RWPE1 (cell line): ENCODE measurements around the gene ZFYVE19.

Source experiments
- CTCF ChIA-PET: fragments of 350-600 bp; sonication (Branson Sonifier 250); formaldehyde crosslinking; extraction: SDS; loops from one replicate; lab custom pipeline; 2021; lab: Yijun Ruan, JAX
- POLR2A ChIA-PET: fragments of 400-600 bp; formaldehyde crosslinking; extraction: SDS; loops from one replicate; lab custom pipeline; 2020; ENCODE audit warnings: antibody characterized with exemption; ENCODE audit not compliant: low non-redundant PET; lab: Yijun Ruan, JAX
- DNase-seq: peaks from one replicate; pipeline ENCODE4 v3.0.0; 2012; ENCODE audit warnings: low spot score
- H3K27ac ChIP-seq: fragments of 450-650 bp; 2 replicates; pipeline ENCODE4 v1.5.1; 2017
- CTCF ChIP-seq: fragments of 450-650 bp; conservative IDR thresholded peaks from 2 replicates; pipeline ENCODE4 v1.5.1; 2017; ENCODE audit warnings: low read depth, mild to moderate bottlenecking

Gene ZFYVE19

DNA sequence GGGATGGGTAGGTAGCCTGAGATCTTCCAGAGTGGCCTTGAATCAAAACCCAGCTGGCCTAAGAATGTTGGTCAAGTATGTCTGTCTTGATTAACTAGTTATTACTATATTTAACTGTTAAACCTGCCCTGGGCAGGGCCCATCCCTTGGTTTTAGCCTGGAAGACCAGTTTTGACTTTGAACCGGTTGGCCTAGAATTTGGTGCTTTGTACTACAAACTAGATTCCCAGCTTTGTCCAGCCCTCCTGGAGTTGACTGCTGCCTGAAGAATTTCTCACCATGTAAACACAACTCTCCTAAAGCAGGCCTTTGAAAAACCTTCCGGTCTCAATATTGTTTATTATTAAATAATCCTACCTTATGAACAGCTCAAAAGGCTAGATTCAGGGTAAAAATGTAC, 21.1 kb upstream of the ZFYVE19 start:
- no peak overlapping the region for H3K27ac ChIP-seq
- ChIA-PET POLR2A (interaction anchor here (1.0 kb wide), 1 partner anchor 58 kb away, joined by 4 read pairs; the partner anchor contains the start of gene SPINT1), CTCF (interaction anchor here (0.5 to 2.1 kb wide), 6 partner anchors 15 to 117 kb away, joined by 3 to 7 read pairs (median 4); partner anchors contain the start of gene VPS18)
- no peak for TF ChIP-seq CTCF
- no peak for DNase-seq

GRCh38 chr15:40787344-40787841, 19.5 kb upstream of the ZFYVE19 start:
- ChIA-PET POLR2A (interaction anchor here (0.9 kb wide), 1 partner anchor 20 kb away, joined by 3 read pairs; no protein-coding TSS in a partner anchor), CTCF (interaction anchor here (0.6 to 1.6 kb wide), 2 partner anchors 10 to 466 kb away, joined by 3 to 4 read pairs; no protein-coding TSS in a partner anchor)
- H3K27ac ChIP-seq: peak overlapping the region; percentile 76
- DNase-seq: peak; percentile 93
- no peak for TF ChIP-seq CTCF

DNA sequence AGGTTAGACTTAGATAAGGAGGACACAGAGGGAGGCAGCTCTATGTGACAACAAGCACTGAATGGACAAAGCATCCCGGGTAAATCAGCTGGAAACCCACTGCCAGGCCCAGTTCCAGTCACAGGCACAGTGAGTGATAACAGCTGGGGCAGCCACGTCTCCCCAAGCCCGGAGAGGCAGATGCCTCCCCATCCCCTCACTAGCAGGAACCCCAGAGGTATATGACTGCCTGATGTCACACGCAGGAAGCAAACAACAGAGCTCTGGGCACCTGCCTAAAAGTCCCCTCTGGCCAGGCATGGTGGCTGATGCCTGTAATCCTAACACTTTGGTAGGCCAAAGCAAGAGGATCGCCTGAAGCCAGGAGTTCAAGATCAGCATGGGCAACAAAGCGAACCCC, 18.9 kb upstream of the ZFYVE19 start:
- ChIA-PET POLR2A (interaction anchor here (0.9 kb wide), 1 partner anchor 20 kb away, joined by 3 read pairs; no protein-coding TSS in a partner anchor), CTCF (interaction anchor here (0.6 to 1.6 kb wide), 2 partner anchors 11 to 467 kb away, joined by 3 to 4 read pairs; no protein-coding TSS in a partner anchor)
- DNase-seq: no peak
- no peak for TF ChIP-seq CTCF
- peak overlapping the region; percentile 76 for H3K27ac ChIP-seq

- ChIA-PET POLR2A (no interaction called here), CTCF (interaction anchor here (0.6 to 0.7 kb wide), 2 partner anchors 28 to 110 kb away, joined by 5 to 6 read pairs; no protein-coding TSS in a partner anchor)
- DNase-seq: no peak
- peak overlapping the region; percentile 76 for H3K27ac ChIP-seq
- TF ChIP-seq CTCF: no peak
These were observed 17.8 kb upstream of the ZFYVE19 start for GRCh38 chr15:40789119-40789518.

DNA sequence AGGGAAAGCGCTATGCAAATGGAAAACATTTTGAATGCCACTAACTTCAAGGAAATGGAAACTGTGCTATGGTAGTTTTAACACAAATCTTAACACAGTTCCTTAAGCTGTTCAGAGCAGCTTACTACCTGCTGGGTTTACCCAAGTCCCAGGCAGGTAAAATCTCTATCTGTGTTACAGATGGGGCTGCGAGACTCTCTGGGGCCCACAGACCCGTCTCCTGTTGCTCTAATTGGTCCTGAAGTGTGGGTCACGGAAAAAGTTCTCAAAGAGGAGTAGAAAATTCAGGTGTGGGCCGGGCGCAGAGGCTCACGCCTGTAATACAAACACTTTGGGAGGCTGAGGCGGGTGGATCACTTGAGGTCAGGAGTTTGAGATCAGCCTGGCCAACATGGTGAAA, 16.9 kb upstream of the ZFYVE19 start:
- no peak for DNase-seq
- no peak for TF ChIP-seq CTCF
- POLR2A ChIA-PET: no interaction called here
- H3K27ac ChIP-seq: peak overlapping the region; percentile 31; the same call in 1 of the 2 replicates
- CTCF ChIA-PET: no interaction called here

DNA sequence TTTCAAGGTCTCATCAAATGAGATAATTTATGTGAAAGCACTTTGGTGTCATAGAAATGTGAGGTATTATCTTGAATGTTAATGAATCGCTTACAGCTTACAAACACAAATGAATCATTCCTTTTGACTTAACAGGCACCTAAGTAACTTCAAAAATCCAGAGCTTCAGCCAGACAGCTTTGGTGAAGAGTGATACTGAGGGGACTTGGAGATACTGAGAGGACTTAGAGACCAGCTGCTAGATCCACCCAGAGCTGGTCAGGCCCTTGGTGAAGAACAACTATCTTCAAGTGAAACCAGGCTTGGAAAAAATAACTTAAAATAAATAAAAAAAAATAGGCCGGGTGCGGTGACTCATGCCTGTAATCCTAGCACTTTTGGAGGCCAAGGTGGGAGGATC, 16.2 kb upstream of the ZFYVE19 start:
- DNase-seq: no peak
- ChIA-PET CTCF (interaction anchor here (0.7 kb wide), 1 partner anchor 8 kb away, joined by 3 read pairs; no protein-coding TSS in a partner anchor), POLR2A (no interaction called here)
- no peak for TF ChIP-seq CTCF
- H3K27ac ChIP-seq: no peak overlapping the region; the same call in 1 of the 2 replicates
